WTC11 (cell line): Measurements from ENCODE around the gene GRIP2. TPM values are rescaled to one million over a fixed set of nuclear protein-coding genes. Genes with fewer than 3 reads are reported as not detected.

Source experiments
- ATAC-seq: fragments of 200-7000 bp; cut with Tn5 transposase; 2 replicates; pipeline ENCODE4 v1.10.0; 2021; ENCODE audit warnings: mild to moderate bottlenecking, moderate library complexity
- CTCF ChIA-PET: fragments of 300-600 bp; sonication (Branson Sonifier 250); formaldehyde crosslinking; loops from one replicate; lab custom pipeline; 2021; ENCODE audit warnings: antibody characterized with exemption; lab: Charles Lee
- POLR2A ChIA-PET: fragments of 350-600 bp; sonication (Branson Sonifier 250); formaldehyde crosslinking; loops from one replicate; lab custom pipeline; 2021; ENCODE audit warnings: antibody characterized with exemption; lab: Charles Lee
- DNase-seq: peaks from one replicate; pipeline ENCODE4 v3.0.0; 2021; ENCODE audit warnings: low spot score
- H3K27ac Mint-ChIP-seq: 2 replicates; pipeline ENCODE4 v1.8.0; 2021; ENCODE audit warnings: mixed read lengths
- H3K27me3 Mint-ChIP-seq: 2 replicates; pipeline ENCODE4 v1.8.0; 2021; ENCODE audit warnings: low read depth, mild to moderate bottlenecking, moderate library complexity, mixed read lengths
- H3K36me3 Mint-ChIP-seq: 2 replicates; pipeline ENCODE4 v1.8.0; 2021; ENCODE audit warnings: mixed read lengths
- H3K4me1 Mint-ChIP-seq: 2 replicates; pipeline ENCODE4 v1.8.0; 2022; ENCODE audit warnings: mixed read lengths
- H3K4me3 Mint-ChIP-seq: 2 replicates; pipeline ENCODE4 v1.8.0; 2021; ENCODE audit warnings: mild to moderate bottlenecking, moderate library complexity, mixed read lengths
- H3K9me3 Mint-ChIP-seq: 2 replicates; pipeline ENCODE4 v1.8.0; 2021; ENCODE audit warnings: mixed read lengths
- AFF4 ChIP-seq: sonication (generic); formaldehyde crosslinking; IDR thresholded peaks from 2 replicates; pipeline ENCODE4 v1.8.1; 2023; ENCODE audit warnings: mild to moderate bottlenecking, missing genetic modification reagents, borderline replicate concordance
- AR ChIP-seq: fragments of 250-450 bp; sonication (Bioruptor Pico); IDR thresholded peaks from 2 replicates; pipeline ENCODE4 v1.9.0; 2021; ENCODE audit warnings: mild to moderate bottlenecking
- CREM ChIP-seq: sonication (generic); formaldehyde crosslinking; IDR thresholded peaks from 2 replicates; pipeline ENCODE4 v1.8.1; 2022; ENCODE audit warnings: mild to moderate bottlenecking, missing genetic modification reagents, moderate library complexity
- FOXK1 ChIP-seq: sonication (generic); formaldehyde crosslinking; IDR thresholded peaks from 2 replicates; pipeline ENCODE4 v1.8.0; 2022; ENCODE audit warnings: mild to moderate bottlenecking, moderate library complexity, missing genetic modification reagents
- GABPB1 ChIP-seq: sonication (generic); formaldehyde crosslinking; IDR thresholded peaks from 2 replicates; pipeline ENCODE4 v1.8.1; 2023; ENCODE audit warnings: mild to moderate bottlenecking, missing genetic modification reagents
- HMGA2 ChIP-seq: fragments of 250-450 bp; sonication (Bioruptor Pico); IDR thresholded peaks from 2 replicates; pipeline ENCODE4 v1.4.0; 2021; ENCODE audit warnings: mild to moderate bottlenecking, moderate library complexity
- OVOL2 ChIP-seq: fragments of 250-450 bp; sonication (Bioruptor Pico); IDR thresholded peaks from 2 replicates; pipeline ENCODE4 v1.9.0; 2021; ENCODE audit warnings: mild to moderate bottlenecking, borderline replicate concordance
- PRRX2 ChIP-seq: fragments of 250-450 bp; sonication (Bioruptor Pico); IDR thresholded peaks from 2 replicates; pipeline ENCODE4 v1.8.0; 2021; ENCODE audit warnings: mild to moderate bottlenecking
- SMAD4 ChIP-seq: sonication (generic); formaldehyde crosslinking; IDR thresholded peaks from 2 replicates; pipeline ENCODE4 v1.8.0; 2022; ENCODE audit warnings: mild to moderate bottlenecking, missing genetic modification reagents
- SOX15 ChIP-seq: fragments of 250-450 bp; sonication (Bioruptor Pico); IDR thresholded peaks from 2 replicates; pipeline ENCODE4 v1.9.0; 2021; ENCODE audit warnings: mild to moderate bottlenecking
- SP1 ChIP-seq: sonication (generic); formaldehyde crosslinking; conservative IDR thresholded peaks from 2 replicates; pipeline ENCODE4 v1.8.1; 2022; ENCODE audit warnings: missing genetic modification reagents
- TEAD1 ChIP-seq: sonication (generic); formaldehyde crosslinking; IDR thresholded peaks from 2 replicates; pipeline ENCODE4 v1.8.0; 2022; ENCODE audit warnings: mild to moderate bottlenecking, missing genetic modification reagents
- ZNF671 ChIP-seq: fragments of 250-450 bp; sonication (Bioruptor Pico); IDR thresholded peaks from 2 replicates; pipeline ENCODE4 v1.8.0; 2021; ENCODE audit warnings: mild to moderate bottlenecking
- total RNA-seq: library from RNA; stranded (reverse); gene quantifications from 3 replicates; pipeline ENCODE4 v1.2.3, GENCODE V29; 2021
- TF ChIP-seq, protein P1 (sequence below): sonication (generic); formaldehyde crosslinking; IDR thresholded peaks from 2 replicates; pipeline ENCODE4 v1.8.1; 2023; ENCODE audit warnings: mild to moderate bottlenecking, moderate library complexity, missing genetic modification reagents
- TF ChIP-seq, protein P2 (sequence below): fragments of 250-450 bp; sonication (Bioruptor Pico); IDR thresholded peaks from 2 replicates; pipeline ENCODE4 v1.9.0; 2021; ENCODE audit warnings: moderate library complexity, mild to moderate bottlenecking, inconsistent platforms, borderline replicate concordance
- TF ChIP-seq, protein P3 (sequence below): sonication (generic); formaldehyde crosslinking; IDR thresholded peaks from 2 replicates; pipeline ENCODE4 v1.8.1; 2022; ENCODE audit warnings: low read depth, mild to moderate bottlenecking, moderate library complexity, missing genetic modification reagents, borderline replicate concordance
- TF ChIP-seq, protein P4 (sequence below): sonication (generic); formaldehyde crosslinking; IDR thresholded peaks from 2 replicates; pipeline ENCODE4 v1.8.1; 2022; ENCODE audit warnings: mild to moderate bottlenecking, moderate library complexity, missing genetic modification reagents
- TF ChIP-seq, protein P5 (sequence below): fragments of 250-450 bp; sonication (Bioruptor Pico); conservative IDR thresholded peaks from 2 replicates; pipeline ENCODE4 v1.9.0; 2021; ENCODE audit warnings: mild to moderate bottlenecking

Gene GRIP2
- total RNA-seq, 1 experiment from 2014 or later, result 12.0 TPM

- ChIA-PET POLR2A (interaction anchor here (1.1 kb wide), 1 partner anchor 40 kb away, joined by 3 read pairs; no protein-coding TSS in a partner anchor), CTCF (interaction anchor here (0.5 to 7.9 kb wide), 31 partner anchors 8 to 347 kb away, joined by 3 to 105 read pairs (median 7); partner anchors contain the start of gene GRIP2)
- Mint-ChIP-seq H3K27me3 (no peaks in the 10 kb centered on the region; the same call in 1 of the 2 replicates), H3K4me3 (no peak overlapping the region), H3K4me1 (peaks cover 5% of the 10 kb centered on the region; the same call in 1 of the 2 replicates), H3K27ac (no peak overlapping the region), H3K36me3 (no peaks in the 10 kb centered on the region), H3K9me3 (no peaks in the 10 kb centered on the region)
- no peak for DNase-seq
- TF ChIP-seq FOXK1 (CRISPR knock-in tag) (no peak), OVOL2 (CRISPR knock-in tag) (no peak), PRRX2 (CRISPR knock-in tag) (no peak), AFF4 (CRISPR knock-in tag) (no peak), GABPB1 (no peak), ZNF671 (CRISPR knock-in tag) (no peak), CREM (CRISPR knock-in tag) (no peak), SOX15 (CRISPR knock-in tag) (no peak), TEAD1 (no peak), SMAD4 (no peak), AR (CRISPR knock-in tag) (no peak), HMGA2 (CRISPR knock-in tag) (no peak), SP1 (CRISPR knock-in tag) (no peak)
- TF ChIP-seq, protein P1, sequence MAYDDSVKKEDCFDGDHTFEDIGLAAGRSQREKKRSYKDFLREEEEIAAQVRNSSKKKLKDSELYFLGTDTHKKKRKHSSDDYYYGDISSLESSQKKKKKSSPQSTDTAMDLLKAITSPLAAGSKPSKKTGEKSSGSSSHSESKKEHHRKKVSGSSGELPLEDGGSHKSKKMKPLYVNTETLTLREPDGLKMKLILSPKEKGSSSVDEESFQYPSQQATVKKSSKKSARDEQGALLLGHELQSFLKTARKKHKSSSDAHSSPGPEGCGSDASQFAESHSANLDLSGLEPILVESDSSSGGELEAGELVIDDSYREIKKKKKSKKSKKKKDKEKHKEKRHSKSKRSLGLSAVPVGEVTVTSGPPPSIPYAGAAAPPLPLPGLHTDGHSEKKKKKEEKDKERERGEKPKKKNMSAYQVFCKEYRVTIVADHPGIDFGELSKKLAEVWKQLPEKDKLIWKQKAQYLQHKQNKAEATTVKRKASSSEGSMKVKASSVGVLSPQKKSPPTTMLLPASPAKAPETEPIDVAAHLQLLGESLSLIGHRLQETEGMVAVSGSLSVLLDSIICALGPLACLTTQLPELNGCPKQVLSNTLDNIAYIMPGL (CRISPR knock-in tag), result no peak
- TF ChIP-seq, protein P2, sequence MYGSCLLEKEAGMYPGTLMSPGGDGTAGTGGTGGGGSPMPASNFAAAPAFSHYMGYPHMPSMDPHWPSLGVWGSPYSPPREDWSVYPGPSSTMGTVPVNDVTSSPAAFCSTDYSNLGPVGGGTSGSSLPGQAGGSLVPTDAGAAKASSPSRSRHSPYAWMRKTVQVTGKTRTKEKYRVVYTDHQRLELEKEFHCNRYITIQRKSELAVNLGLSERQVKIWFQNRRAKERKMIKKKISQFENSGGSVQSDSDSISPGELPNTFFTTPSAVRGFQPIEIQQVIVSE (CRISPR knock-in tag), result no peak
- TF ChIP-seq, protein P3, sequence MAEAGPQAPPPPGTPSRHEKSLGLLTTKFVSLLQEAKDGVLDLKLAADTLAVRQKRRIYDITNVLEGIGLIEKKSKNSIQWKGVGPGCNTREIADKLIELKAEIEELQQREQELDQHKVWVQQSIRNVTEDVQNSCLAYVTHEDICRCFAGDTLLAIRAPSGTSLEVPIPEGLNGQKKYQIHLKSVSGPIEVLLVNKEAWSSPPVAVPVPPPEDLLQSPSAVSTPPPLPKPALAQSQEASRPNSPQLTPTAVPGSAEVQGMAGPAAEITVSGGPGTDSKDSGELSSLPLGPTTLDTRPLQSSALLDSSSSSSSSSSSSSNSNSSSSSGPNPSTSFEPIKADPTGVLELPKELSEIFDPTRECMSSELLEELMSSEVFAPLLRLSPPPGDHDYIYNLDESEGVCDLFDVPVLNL, result no peak
- TF ChIP-seq, protein P4, sequence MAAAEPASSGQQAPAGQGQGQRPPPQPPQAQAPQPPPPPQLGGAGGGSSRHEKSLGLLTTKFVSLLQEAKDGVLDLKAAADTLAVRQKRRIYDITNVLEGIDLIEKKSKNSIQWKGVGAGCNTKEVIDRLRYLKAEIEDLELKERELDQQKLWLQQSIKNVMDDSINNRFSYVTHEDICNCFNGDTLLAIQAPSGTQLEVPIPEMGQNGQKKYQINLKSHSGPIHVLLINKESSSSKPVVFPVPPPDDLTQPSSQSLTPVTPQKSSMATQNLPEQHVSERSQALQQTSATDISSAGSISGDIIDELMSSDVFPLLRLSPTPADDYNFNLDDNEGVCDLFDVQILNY (CRISPR knock-in tag), result no peak
- TF ChIP-seq, protein P5, sequence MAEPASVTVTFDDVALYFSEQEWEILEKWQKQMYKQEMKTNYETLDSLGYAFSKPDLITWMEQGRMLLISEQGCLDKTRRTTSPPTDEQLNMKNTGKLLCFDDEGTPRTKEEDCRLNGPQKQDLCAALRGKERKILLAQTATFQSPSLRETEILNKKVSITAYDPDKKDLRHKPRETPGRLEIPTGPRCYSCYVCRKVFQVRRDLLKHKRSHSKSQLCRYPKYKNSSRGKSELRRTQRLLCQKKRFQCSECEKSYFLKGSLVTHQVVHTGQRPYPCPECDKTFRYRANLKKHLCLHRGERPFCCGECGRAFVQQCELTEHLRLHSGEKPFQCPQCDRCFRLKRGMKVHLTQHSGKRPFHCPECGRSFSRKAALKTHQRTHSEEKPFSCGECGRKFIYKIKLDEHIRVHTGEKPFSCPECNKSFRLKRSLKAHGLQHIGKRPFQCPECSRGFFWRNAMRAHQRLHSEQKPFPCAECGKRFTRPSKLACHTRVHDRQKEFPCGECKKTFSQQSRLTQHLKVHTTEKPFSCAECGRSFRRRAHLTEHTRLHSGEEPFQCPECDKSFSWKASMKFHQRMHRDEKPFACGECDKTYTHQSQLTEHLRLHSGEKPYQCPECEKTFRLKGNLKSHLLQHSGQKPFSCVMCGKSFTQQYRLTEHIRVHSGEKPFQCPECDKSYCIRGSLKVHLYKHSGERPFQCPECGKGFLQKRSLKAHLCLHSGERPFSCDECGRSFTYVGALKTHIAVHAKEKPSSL (CRISPR knock-in tag), result no peak
- no peak for ATAC-seq
These were observed 7.6 kb upstream of the GRIP2 start for GRCh38 chr3:14547693-14548092.
